Endothelial cell of umbilical vein (primary cell): ENCODE measurements around the gene LRRC8B. TPM values are rescaled to one million over a fixed set of nuclear protein-coding genes. Genes with fewer than 3 reads are reported as not detected.

Experiments
- BruUV-seq: library from RNA; stranded (reverse); fragments of 400-500 nt; replicated peaks from 2 replicates; lab custom pipeline; 2021; lab: Mats Ljungman, UMichigan
- CTCF ChIA-PET: fragments of 300-600, 350-600 bp; sonication (Branson Sonifier 250); formaldehyde crosslinking; loops from one replicate; lab custom pipeline; 2021; ENCODE audit warnings: antibody characterized with exemption, inconsistent platforms; lab: Charles Lee
- POLR2A ChIA-PET: fragments of 300-600, 350-600 bp; sonication (Branson Sonifier 250); formaldehyde crosslinking; loops from one replicate; lab custom pipeline; 2021; ENCODE audit warnings: antibody characterized with exemption, inconsistent platforms; lab: Charles Lee
- DNase-seq: peaks from one replicate; pipeline ENCODE4 v3.0.0-alpha.2; 2011; ENCODE audit warnings: low read depth, low spot score
- FAIRE-seq: peaks from 2 replicates; lab custom pipeline; 2011; peaks lifted over from hg19 to GRCh38; lab: Jason Lieb, UNC
- H2AFZ ChIP-seq: 2 replicates; pipeline ENCODE4 v1.6.0; 2012; ENCODE audit warnings: low read depth, low read length, control low read depth, inconsistent platforms
- H3K27ac ChIP-seq: 2 replicates; pipeline ENCODE4 v1.5.1; 2011; ENCODE audit warnings: low read depth, mild to moderate bottlenecking, control low read depth, low read length, moderate library complexity; ENCODE audit not compliant: insufficient read depth
- H3K27me3 ChIP-seq, 2 experiments: 2 replicates each; pipeline versions ENCODE4 v1.6.0 to v1.6.1; 2011; ENCODE audit warnings: low read length in 2 of 2, mixed read lengths in 1 of 2; ENCODE audit not compliant: control insufficient read depth in 2 of 2, insufficient read depth in 2 of 2
- H3K36me3 ChIP-seq, 2 experiments: 2 replicates in 1 of 2; 3 replicates in 1 of 2; pipeline ENCODE4 v1.5.1; 2011; ENCODE audit warnings: low read length in 2 of 2, mild to moderate bottlenecking in 1 of 2, moderate library complexity in 1 of 2; ENCODE audit not compliant: control insufficient read depth in 2 of 2, insufficient read depth in 2 of 2; ENCODE audit errors: extremely low read depth in 1 of 2
- H3K4me1 ChIP-seq: 3 replicates; pipeline ENCODE4 v1.5.1; 2011; ENCODE audit warnings: mild to moderate bottlenecking, low read length; ENCODE audit not compliant: control insufficient read depth, insufficient read depth; ENCODE audit errors: extremely low read depth
- H3K4me2 ChIP-seq: 2 replicates; pipeline ENCODE4 v1.6.1; 2011; ENCODE audit warnings: low read length, control low read depth, mixed read lengths; ENCODE audit not compliant: insufficient read depth
- H3K4me3 ChIP-seq, 3 experiments: fragments of 200-600 bp in 1 of 3; sonication (generic), shearing (Covaris generic) in 1 of 3; replicated peaks in 1 of 3; 2 replicates each; pipeline ENCODE4 v1.5.1; 2011 to 2016; ENCODE audit warnings: control low read depth in 3 of 3, low read length in 3 of 3, mild to moderate bottlenecking in 2 of 3, inconsistent platforms in 1 of 3, low read depth in 1 of 3, moderate library complexity in 1 of 3; ENCODE audit not compliant: insufficient read depth in 1 of 3
- H3K79me2 ChIP-seq: 2 replicates; pipeline ENCODE4 v1.6.0; 2012; ENCODE audit warnings: low read length, inconsistent platforms; ENCODE audit not compliant: control insufficient read depth, insufficient read depth
- H3K9ac ChIP-seq: replicated peaks from 2 replicates; pipeline ENCODE3; 2011; ENCODE audit warnings: low read length, control low read depth; ENCODE audit not compliant: insufficient read depth; ENCODE audit errors: extremely low read depth
- H3K9me1 ChIP-seq: replicated peaks from 3 replicates; pipeline ENCODE4 v1.6.0; 2011; ENCODE audit warnings: mild to moderate bottlenecking, low read length; ENCODE audit not compliant: control insufficient read depth, insufficient read depth; ENCODE audit errors: extremely low read depth
- H3K9me3 ChIP-seq: replicated peaks from 2 replicates; pipeline ENCODE4 v1.5.1; 2012; ENCODE audit warnings: low read length, inconsistent platforms; ENCODE audit not compliant: control insufficient read depth, insufficient read depth
- H4K20me1 ChIP-seq: replicated peaks from 2 replicates; pipeline ENCODE3; 2011; ENCODE audit warnings: mild to moderate bottlenecking, low read length; ENCODE audit not compliant: control insufficient read depth, insufficient read depth; ENCODE audit errors: extremely low read depth
- GATA2 ChIP-seq: IDR thresholded peaks from 2 replicates; pipeline ENCODE4 v1.7.0; 2011; ENCODE audit warnings: low read depth, mild to moderate bottlenecking, moderate library complexity, mixed read lengths, low read length; ENCODE audit not compliant: insufficient read length, insufficient read depth
- JUN ChIP-seq: IDR thresholded peaks from 2 replicates; pipeline ENCODE4 v1.6.1; 2011; ENCODE audit warnings: borderline replicate concordance, low read depth; ENCODE audit not compliant: insufficient read length, insufficient read depth
- MYC ChIP-seq: IDR thresholded peaks from one replicate; pipeline ENCODE4 v1.6.1; 2011; ENCODE audit warnings: mild to moderate bottlenecking, low read depth, low read length
- POLR2A ChIP-seq: IDR thresholded peaks from 2 replicates; pipeline ENCODE4 v1.6.1; 2012; ENCODE audit warnings: low read depth, mild to moderate bottlenecking, control low read depth, low read length
- dilution Hi-C: fragments of 300-500 bp; cut with MboI; formaldehyde crosslinking; loops from one replicate; pipeline ENCODE4 v1.15.0; 2019; ENCODE audit warnings: low sequenced_read_pairs; ENCODE audit not compliant: extremely low pct_ligation_motif_present
- intact Hi-C: fragments of 100-400 bp; cut with micrococcal nuclease; formaldehyde crosslinking; loops from one replicate; pipeline ENCODE4 v1.10.0; 2022
- polyA plus RNA-seq, 4 experiments: library from polyadenylated mRNA; depleted of rRNA in 3 of 4; stranded (reverse) in 3 of 4; unstranded in 1 of 4; fragments of >200 nt; gene quantifications; 2 replicates each; pipeline versions ENCODE4 v1.2.1 to v1.2.3, GENCODE V29; 2011 to 2012; ENCODE audit warnings: missing spikeins in 1 of 4
- total RNA-seq: library from RNA; stranded (reverse); gene quantifications from 2 replicates; pipeline ENCODE4 v1.2.3, GENCODE V29; 2021
- TF ChIP-seq, protein P1 (sequence below): IDR thresholded peaks from 2 replicates; pipeline ENCODE4 v1.6.1; 2011; ENCODE audit not compliant: insufficient read depth, insufficient read length

The LRRC8B gene
- total and polyA plus RNA-seq, 2 donors (not counting 3 experiments of a cell fraction or from before 2014, with no cell fraction given), result 15.2 to 15.8 TPM

DNA sequence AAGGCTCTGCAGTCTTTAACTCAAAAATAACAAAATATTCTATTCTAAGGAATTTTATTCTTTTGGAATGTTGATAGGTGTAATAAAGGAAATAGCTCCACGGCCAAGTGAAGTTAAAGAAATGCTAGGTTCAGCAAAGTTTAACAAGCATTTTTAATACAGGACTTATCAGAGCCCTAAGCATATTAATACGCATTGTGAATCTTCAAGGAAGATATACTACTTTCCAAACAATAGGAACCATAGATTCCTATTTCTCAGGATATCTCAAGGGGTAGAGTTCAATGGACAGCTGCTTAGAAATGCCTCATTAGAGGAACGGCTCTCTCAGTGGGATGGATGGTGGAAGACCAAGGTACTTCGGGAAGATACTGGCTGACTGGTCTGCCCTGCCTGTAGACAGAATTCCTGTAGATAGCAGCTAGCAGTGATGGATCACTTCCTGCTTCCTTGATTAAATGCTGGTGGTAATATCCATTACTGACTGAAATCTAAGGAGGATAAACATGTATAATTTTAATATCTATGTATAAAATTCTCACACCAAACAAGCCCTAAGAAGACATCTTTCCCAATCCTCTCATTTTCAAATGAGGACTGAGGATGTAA, 100.2 kb downstream of the LRRC8B start:
- Histone ChIP-seq H3K9me1 (no peaks in the 10 kb centered on the region), H3K4me3 (no peak overlapping the region), H2AFZ (no peak overlapping the region), H3K36me3 (no peaks in the 10 kb centered on the region), H3K9ac (no peak overlapping the region), H4K20me1 (no peaks in the 10 kb centered on the region), H3K27me3 (no peaks in the 10 kb centered on the region), H3K27ac (no peak overlapping the region), H3K4me2 (no peak overlapping the region), H3K9me3 (no peaks in the 10 kb centered on the region), H3K79me2 (no peaks in the 10 kb centered on the region), H3K4me1 (peaks cover 2% of the 10 kb centered on the region)
- peak; percentile 35 for FAIRE-seq
- no TSS peak for BruUV-seq
- dilution Hi-C loops (no loop called here), intact Hi-C loops (no loop called here)
- TF ChIP-seq MYC (no peak), GATA2 (peak; percentile 27)
- TF ChIP-seq, protein P1, sequence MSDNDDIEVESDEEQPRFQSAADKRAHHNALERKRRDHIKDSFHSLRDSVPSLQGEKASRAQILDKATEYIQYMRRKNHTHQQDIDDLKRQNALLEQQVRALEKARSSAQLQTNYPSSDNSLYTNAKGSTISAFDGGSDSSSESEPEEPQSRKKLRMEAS, result no peak
- ChIA-PET POLR2A (no interaction called here), CTCF (interaction anchor here (0.9 to 3.4 kb wide), 10 partner anchors 9 to 157 kb away, joined by 3 to 41 read pairs (median 4); no protein-coding TSS in a partner anchor)
- DNase-seq, result no peak

GRCh38 chr1:89627596-89627962, 103.0 kb downstream of the LRRC8B start:
- Histone ChIP-seq H2AFZ (no peak overlapping the region), H3K36me3 (no peaks in the 10 kb centered on the region), H3K9me3 (no peaks in the 10 kb centered on the region), H3K79me2 (no peaks in the 10 kb centered on the region), H3K27me3 (no peaks in the 10 kb centered on the region), H3K4me3 (no peak overlapping the region), H3K9me1 (no peaks in the 10 kb centered on the region), H3K4me2 (no peak overlapping the region), H3K4me1 (peaks cover 11% of the 10 kb centered on the region), H3K27ac (no peak overlapping the region), H3K9ac (no peak overlapping the region), H4K20me1 (no peaks in the 10 kb centered on the region)
- no peak for FAIRE-seq
- dilution Hi-C loops, result no loop called here
- no peak for TF ChIP-seq POLR2A
- TF ChIP-seq MYC, result no peak
- no peak for TF ChIP-seq JUN
- BruUV-seq, result no TSS peak
- intact Hi-C loops, result no loop called here
- ChIA-PET CTCF (interaction anchor here (1.0 to 10.8 kb wide), 4 partner anchors 11 to 144 kb away, joined by 3 to 230 read pairs (median 4); no protein-coding TSS in a partner anchor), POLR2A (no interaction called here)
- no peak for DNase-seq
